Activated CD8-positive, alpha-beta T cell treated with anti-CD3 and anti-CD28 coated beads for 36 hours (primary cell): ENCODE measurements around the gene THADA. TPM values are rescaled to one million over a fixed set of nuclear protein-coding genes. Genes with fewer than 3 reads are reported as not detected.

Source experiments
- ATAC-seq: fragments of 200-7000 bp; cut with Tn5 transposase; one replicate; pipeline ENCODE4 v1.10.0; 2021; ENCODE audit warnings: mild to moderate bottlenecking, moderate library complexity
- CTCF ChIA-PET: fragments of 350-600 bp; sonication (Branson Sonifier 250); formaldehyde crosslinking; loops from one replicate; lab custom pipeline; 2021; ENCODE audit warnings: antibody characterized with exemption; lab: Charles Lee
- POLR2A ChIA-PET: fragments of 350-600 bp; sonication (Branson Sonifier 250); formaldehyde crosslinking; loops from one replicate; lab custom pipeline; 2021; ENCODE audit warnings: antibody characterized with exemption; lab: Charles Lee
- DNase-seq: peaks from one replicate; pipeline ENCODE4 v3.0.0-alpha.2; 2020
- H3K27ac Mint-ChIP-seq: one replicate; pipeline ENCODE4 v1.8.0; 2021; ENCODE audit warnings: mild to moderate bottlenecking, mixed read lengths
- H3K27me3 Mint-ChIP-seq: one replicate; pipeline ENCODE4 v1.8.0; 2021; ENCODE audit warnings: mixed read lengths
- H3K36me3 Mint-ChIP-seq: one replicate; pipeline ENCODE4 v1.8.0; 2021; ENCODE audit warnings: low read depth, mixed read lengths
- H3K4me1 Mint-ChIP-seq: one replicate; pipeline ENCODE4 v1.8.0; 2021; ENCODE audit warnings: low read depth, mixed read lengths
- H3K4me3 Mint-ChIP-seq: one replicate; pipeline ENCODE4 v1.8.0; 2021; ENCODE audit warnings: mild to moderate bottlenecking, moderate library complexity, mixed read lengths
- H3K9me3 Mint-ChIP-seq: one replicate; pipeline ENCODE4 v1.8.0; 2021; ENCODE audit warnings: mixed read lengths
- CTCF ChIP-seq: fragments of 200-600 bp; IDR thresholded peaks from one replicate; pipeline ENCODE4 v1.8.0; 2022; ENCODE audit warnings: antibody characterized with exemption, mild to moderate bottlenecking
- intact Hi-C: fragments of 100-400 bp; cut with micrococcal nuclease; formaldehyde crosslinking; loops from one replicate; pipeline ENCODE4 v1.10.0; 2022
- total RNA-seq, 2 experiments: library from RNA; stranded (reverse); gene quantifications; one replicate each; pipeline ENCODE4 v1.2.3, GENCODE V29; 2021

THADA gene
- total RNA-seq, 2 experiments from 2014 or later = 31.3 to 31.6 TPM

GRCh38 chr2:43482961-43483360 lies 112.9 kb downstream of the THADA start:
- DNase-seq (no peak), ATAC-seq (no peak)
- H3K4me1 Mint-ChIP-seq = peaks cover 6% of the 10 kb centered on the region
- no peak overlapping the region for H3K4me3 Mint-ChIP-seq
- POLR2A ChIA-PET = no interaction called here
- intact Hi-C loops = loop anchor here (5.0 to 10.0 kb wide), 2 partner anchors 256 to 538 kb away; partner anchors contain the start of gene ZFP36L2
- CTCF ChIA-PET = interaction anchor here (0.9 to 4.3 kb wide), 11 partner anchors 8 to 634 kb away, joined by 3 to 41 read pairs (median 5); partner anchors contain the start of gene ZFP36L2
- H3K9me3 Mint-ChIP-seq = no peaks in the 10 kb centered on the region
- H3K36me3 Mint-ChIP-seq = peaks cover 5% of the 10 kb centered on the region
- no peaks in the 10 kb centered on the region for H3K27me3 Mint-ChIP-seq
- no peak for TF ChIP-seq CTCF
- no peak overlapping the region for H3K27ac Mint-ChIP-seq

GRCh38 chr2:43481927-43482542 lies 113.8 kb downstream of the THADA start:
- ChIA-PET CTCF (interaction anchor here (0.8 to 2.8 kb wide), 4 partner anchors 9 to 537 kb away, joined by 3 to 14 read pairs (median 5); no protein-coding TSS in a partner anchor), POLR2A (no interaction called here)
- H3K4me3 Mint-ChIP-seq = no peak overlapping the region
- no peak for TF ChIP-seq CTCF
- ATAC-seq (no peak), DNase-seq (no peak)
- H3K27ac Mint-ChIP-seq = no peak overlapping the region
- no peaks in the 10 kb centered on the region for H3K27me3 Mint-ChIP-seq
- H3K9me3 Mint-ChIP-seq = no peaks in the 10 kb centered on the region
- peaks cover 9% of the 10 kb centered on the region for H3K36me3 Mint-ChIP-seq
- H3K4me1 Mint-ChIP-seq = peaks cover 6% of the 10 kb centered on the region
- intact Hi-C loops = loop anchor here (5.0 to 10.0 kb wide), 2 partner anchors 255 to 537 kb away; partner anchors contain the start of gene ZFP36L2

GRCh38 chr2:43480874-43481273 lies 115.0 kb downstream of the THADA start:
- H3K27ac Mint-ChIP-seq = no peak overlapping the region
- no peaks in the 10 kb centered on the region for H3K27me3 Mint-ChIP-seq
- intact Hi-C loops = loop anchor here (5.0 to 10.0 kb wide), 2 partner anchors 254 to 536 kb away; partner anchors contain the start of gene ZFP36L2
- DNase-seq (no peak), ATAC-seq (no peak)
- peaks cover 9% of the 10 kb centered on the region for H3K36me3 Mint-ChIP-seq
- no peaks in the 10 kb centered on the region for H3K9me3 Mint-ChIP-seq
- no peak overlapping the region for H3K4me3 Mint-ChIP-seq
- peaks cover 6% of the 10 kb centered on the region for H3K4me1 Mint-ChIP-seq
- POLR2A ChIA-PET = no interaction called here
- CTCF ChIA-PET = interaction anchor here (0.5 to 2.8 kb wide), 5 partner anchors 8 to 252 kb away, joined by 3 to 14 read pairs (median 3); no protein-coding TSS in a partner anchor
- no peak for TF ChIP-seq CTCF

- Mint-ChIP-seq H3K27me3 (no peaks in the 10 kb centered on the region), H3K36me3 (peaks cover 10% of the 10 kb centered on the region), H3K27ac (no peak overlapping the region), H3K4me1 (peaks cover 3% of the 10 kb centered on the region), H3K4me3 (no peak overlapping the region), H3K9me3 (no peaks in the 10 kb centered on the region)
- CTCF ChIA-PET = interaction anchor here (1.9 kb wide), 1 partner anchor 99 kb away, joined by 6 read pairs; no protein-coding TSS in a partner anchor
- ATAC-seq (no peak), DNase-seq (no peak)
- POLR2A ChIA-PET = interaction anchor here (0.6 kb wide), 1 partner anchor 33 kb away, joined by 3 read pairs; no protein-coding TSS in a partner anchor
- intact Hi-C loops = no loop called here
- no peak for TF ChIP-seq CTCF
Observed at GRCh38 chr2:43478412-43479086, 117.3 kb downstream of the THADA start.
